ENCODE measurements around the gene SPART. TPM values are rescaled to one million over a fixed set of nuclear protein-coding genes. Genes with fewer than 3 reads are reported as not detected.
A peak's percentile ranks its signal among the peaks of the same experiment; 100 is the strongest.

SPART gene
- total and polyA plus RNA-seq, 4 donors, result 28.0 to 84.7 (median 45.9) TPM

DNA sequence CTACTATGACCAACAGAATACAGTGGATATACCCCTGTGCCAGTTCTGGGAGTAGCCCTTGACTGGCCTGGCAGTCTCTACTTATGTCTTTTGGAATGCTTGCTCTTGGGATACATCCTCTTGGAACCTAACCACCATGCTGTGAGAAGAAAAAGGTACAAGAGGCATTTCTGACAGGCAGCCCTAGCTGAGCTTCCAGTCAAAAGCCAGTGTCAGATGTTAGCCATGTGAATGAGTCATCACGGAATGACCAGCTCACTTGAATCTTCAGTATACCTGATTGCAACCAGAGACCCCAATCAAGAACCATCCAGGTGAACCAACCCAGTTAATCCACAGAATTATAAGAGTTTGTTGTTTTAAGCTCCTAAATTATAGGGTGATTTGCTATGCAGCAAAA lies 52.7 kb downstream of the SPART start:
- TF ChIP-seq, protein P1, sequence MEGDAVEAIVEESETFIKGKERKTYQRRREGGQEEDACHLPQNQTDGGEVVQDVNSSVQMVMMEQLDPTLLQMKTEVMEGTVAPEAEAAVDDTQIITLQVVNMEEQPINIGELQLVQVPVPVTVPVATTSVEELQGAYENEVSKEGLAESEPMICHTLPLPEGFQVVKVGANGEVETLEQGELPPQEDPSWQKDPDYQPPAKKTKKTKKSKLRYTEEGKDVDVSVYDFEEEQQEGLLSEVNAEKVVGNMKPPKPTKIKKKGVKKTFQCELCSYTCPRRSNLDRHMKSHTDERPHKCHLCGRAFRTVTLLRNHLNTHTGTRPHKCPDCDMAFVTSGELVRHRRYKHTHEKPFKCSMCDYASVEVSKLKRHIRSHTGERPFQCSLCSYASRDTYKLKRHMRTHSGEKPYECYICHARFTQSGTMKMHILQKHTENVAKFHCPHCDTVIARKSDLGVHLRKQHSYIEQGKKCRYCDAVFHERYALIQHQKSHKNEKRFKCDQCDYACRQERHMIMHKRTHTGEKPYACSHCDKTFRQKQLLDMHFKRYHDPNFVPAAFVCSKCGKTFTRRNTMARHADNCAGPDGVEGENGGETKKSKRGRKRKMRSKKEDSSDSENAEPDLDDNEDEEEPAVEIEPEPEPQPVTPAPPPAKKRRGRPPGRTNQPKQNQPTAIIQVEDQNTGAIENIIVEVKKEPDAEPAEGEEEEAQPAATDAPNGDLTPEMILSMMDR (IDR thresholded peaks at IDR 0.05; ENCODE audit: control extremely low read depth, extremely low read depth), result no peak
- H3K27ac ChIP-seq (ENCODE audit: low read depth in 1 of 2, low read length in 1 of 2), result no peak overlapping the region
- no peaks in the 10 kb centered on the region for H3K27me3 ChIP-seq (ENCODE audit: control insufficient read depth in 3 of 3, insufficient read depth in 3 of 3, low read length in 2 of 3)
- peaks cover 0 to 4% (median 0%) of the 10 kb centered on the region in 4 donors for H3K9me3 ChIP-seq (ENCODE audit: control insufficient read depth in 4 of 4, insufficient read depth in 3 of 4, low read length in 3 of 4)
- no peaks in the 10 kb centered on the region for H3K36me3 ChIP-seq (ENCODE audit: control insufficient read depth in 4 of 4, insufficient read depth in 4 of 4, low read length in 4 of 4)
- peaks cover 0 to 2% (median 0%) of the 10 kb centered on the region in 5 donors for H3K4me1 ChIP-seq (ENCODE audit: control insufficient read depth in 5 of 5, insufficient read depth in 5 of 5, low read length in 5 of 5)
- ATAC-seq (ENCODE audit: insufficient read depth, low FRiP score) (no peak), DNase-seq (no peak)
- no peak overlapping the region for H3K9ac ChIP-seq (ENCODE audit: insufficient read depth in 1 of 2, low read length in 2 of 2)
- WGBS, 2 donors, result 93 to 100% methylated on average over 1 of the region's 1 CpG
- no peak overlapping the region for H3K4me3 ChIP-seq

DNA sequence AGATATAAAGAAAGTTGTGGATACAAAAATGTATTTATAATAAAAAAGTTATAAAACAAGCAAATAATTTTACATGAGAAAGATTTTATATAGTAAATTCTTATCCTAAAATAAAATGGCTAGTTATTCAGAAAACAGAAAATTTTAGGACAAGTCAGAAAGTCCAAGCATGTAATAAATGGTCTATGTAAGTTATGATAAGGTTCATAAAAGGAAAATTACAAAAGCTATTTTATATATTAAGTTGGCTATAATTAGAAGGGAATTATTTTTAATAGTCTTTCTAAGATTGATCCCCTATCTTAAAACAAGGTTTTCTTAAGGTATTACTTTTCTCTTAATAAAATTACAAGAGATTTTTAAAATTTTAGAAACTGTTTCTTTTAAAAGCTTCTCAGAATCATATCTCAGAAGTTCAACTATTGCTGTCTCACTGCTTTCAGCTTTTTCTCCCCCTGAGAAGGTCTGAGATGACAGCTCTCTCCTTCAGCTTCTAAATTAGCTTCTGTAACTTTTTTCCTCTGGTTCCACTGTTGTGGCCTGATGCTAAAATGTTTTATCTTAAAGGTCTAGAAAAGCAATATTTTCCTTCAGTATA lies 57.3 kb downstream of the SPART start:
- Histone ChIP-seq H3K4me1 (ENCODE audit: control insufficient read depth in 5 of 5, insufficient read depth in 5 of 5, low read length in 5 of 5) (no peaks in the 10 kb centered on the region), H3K9me3 (ENCODE audit: control insufficient read depth in 4 of 4, insufficient read depth in 3 of 4, low read length in 3 of 4) (peaks cover 0 to 4% (median 0%) of the 10 kb centered on the region in 4 donors), H3K27me3 (ENCODE audit: control insufficient read depth in 3 of 3, insufficient read depth in 3 of 3, low read length in 2 of 3) (no peaks in the 10 kb centered on the region), H3K36me3 (ENCODE audit: control insufficient read depth in 4 of 4, insufficient read depth in 4 of 4, low read length in 4 of 4) (no peaks in the 10 kb centered on the region), H3K27ac (ENCODE audit: low read depth in 1 of 2, low read length in 1 of 2) (no peak overlapping the region), H3K4me3 (no peak overlapping the region), H3K9ac (ENCODE audit: insufficient read depth in 1 of 2, low read length in 2 of 2) (no peak overlapping the region)
- TF ChIP-seq, protein P1 (IDR thresholded peaks at IDR 0.05; ENCODE audit: control extremely low read depth, extremely low read depth), result no peak
- DNase-seq (peak in 1 of 3 donors; percentile 14), ATAC-seq (ENCODE audit: insufficient read depth, low FRiP score) (no peak)

DNA sequence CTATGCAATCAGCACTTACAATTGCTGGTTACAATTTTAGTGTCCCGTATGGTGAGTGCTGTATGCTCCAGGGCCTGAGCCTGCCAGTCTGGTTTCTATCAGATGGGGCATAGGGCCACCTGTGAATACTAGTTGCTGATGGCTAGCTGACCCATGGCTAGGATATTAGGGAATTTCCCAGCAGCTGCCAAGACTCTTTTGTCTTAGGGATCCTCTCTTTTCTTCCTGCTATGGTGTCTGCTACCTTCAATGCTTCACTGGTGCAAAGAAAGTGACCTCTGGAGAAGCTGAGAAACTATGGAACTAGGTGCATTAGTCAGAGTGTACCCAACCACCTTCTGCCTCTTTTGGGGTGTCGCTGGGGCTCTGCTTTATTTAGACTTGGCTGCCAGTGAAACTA lies 60.2 kb downstream of the SPART start:
- ATAC-seq (ENCODE audit: insufficient read depth, low FRiP score) (no peak), DNase-seq (no peak)
- Histone ChIP-seq H3K27me3 (ENCODE audit: control insufficient read depth in 3 of 3, insufficient read depth in 3 of 3, low read length in 2 of 3) (no peaks in the 10 kb centered on the region), H3K4me1 (ENCODE audit: control insufficient read depth in 5 of 5, insufficient read depth in 5 of 5, low read length in 5 of 5) (no peaks in the 10 kb centered on the region), H3K9me3 (ENCODE audit: control insufficient read depth in 4 of 4, insufficient read depth in 3 of 4, low read length in 3 of 4) (peaks cover 0 to 4% (median 0%) of the 10 kb centered on the region in 4 donors), H3K4me3 (no peak overlapping the region), H3K27ac (ENCODE audit: low read depth in 1 of 2, low read length in 1 of 2) (no peak overlapping the region), H3K36me3 (ENCODE audit: control insufficient read depth in 4 of 4, insufficient read depth in 4 of 4, low read length in 4 of 4) (no peaks in the 10 kb centered on the region), H3K9ac (ENCODE audit: insufficient read depth in 1 of 2, low read length in 2 of 2) (no peak overlapping the region)
- TF ChIP-seq, protein P1 (IDR thresholded peaks at IDR 0.05; ENCODE audit: control extremely low read depth, extremely low read depth), result no peak
- WGBS, 2 donors, result 90 to 94% methylated on average over 2 of the region's 2 CpGs

Data from lung (tissue), 12 donors.